Lung (tissue), 12 donors: ENCODE measurements around the gene RPL26. TPM values are rescaled to one million over a fixed set of nuclear protein-coding genes. Genes with fewer than 3 reads are reported as not detected.

Experiments used
- ATAC-seq: fragments of 200-7000 bp; cut with Tn5 transposase; one replicate; pipeline ENCODE4 v1.9.1; 2020; ENCODE audit warnings: moderate number of reproducible peaks; ENCODE audit not compliant: insufficient read depth, low FRiP score
- DNase-seq, 3 donors: peaks; one replicate each; pipeline ENCODE4 v3.0.0-alpha.2; 2013 to 2017
- H3K27ac ChIP-seq, 2 donors: one replicate each; pipeline ENCODE4 v1.5.1; 2013; ENCODE audit warnings: mild to moderate bottlenecking in 2 of 2, moderate library complexity in 2 of 2, control low read depth in 1 of 2, inconsistent platforms in 1 of 2, low read depth in 1 of 2, low read length in 1 of 2
- H3K27me3 ChIP-seq, 3 donors: one replicate each; pipeline ENCODE4 v1.5.1; 2013; ENCODE audit warnings: low read length in 2 of 3; ENCODE audit not compliant: control insufficient read depth in 3 of 3, insufficient read depth in 3 of 3
- H3K36me3 ChIP-seq, 4 donors: one replicate each; pipeline ENCODE4 v1.5.1; 2013; ENCODE audit warnings: low read length in 4 of 4, mild to moderate bottlenecking in 1 of 4, moderate library complexity in 1 of 4; ENCODE audit not compliant: control insufficient read depth in 4 of 4, insufficient read depth in 4 of 4
- H3K4me1 ChIP-seq, 5 donors: one replicate each; pipeline ENCODE4 v1.5.1; 2013; ENCODE audit warnings: low read length in 5 of 5, mild to moderate bottlenecking in 2 of 5, moderate library complexity in 1 of 5; ENCODE audit not compliant: control insufficient read depth in 5 of 5, insufficient read depth in 5 of 5
- H3K4me3 ChIP-seq: one replicate; pipeline ENCODE4 v1.5.1; 2013; ENCODE audit warnings: mild to moderate bottlenecking, control low read depth, moderate library complexity
- H3K9ac ChIP-seq, 2 donors: one replicate each; pipeline ENCODE4 v1.5.1; 2013; ENCODE audit warnings: low read length in 2 of 2, control low read depth in 1 of 2; ENCODE audit not compliant: insufficient read depth in 1 of 2
- H3K9me3 ChIP-seq, 4 donors: one replicate each; pipeline ENCODE4 v1.5.1; 2013; ENCODE audit warnings: low read length in 3 of 4, mild to moderate bottlenecking in 1 of 4, moderate library complexity in 1 of 4; ENCODE audit not compliant: control insufficient read depth in 4 of 4, insufficient read depth in 3 of 4
- WGBS, 2 donors: extraction: QIAGEN DNeasy Blood & Tissue Kit; methylation state at CpG; one replicate each; pipeline ENCODE4 v1.1.7; 2013; 5-methylcytosine and 5-hydroxymethylcytosine counted together
- polyA plus RNA-seq, 2 donors: library from polyadenylated mRNA; stranded (reverse); fragments of 200-250 nt; gene quantifications; one replicate each; pipeline ENCODE4 v1.2.1, GENCODE V29; 2013
- total RNA-seq, 2 donors: library from RNA; depleted of rRNA in 1 of 2; stranded (reverse); fragments of >200 nt in 1 of 2; gene quantifications; one replicate each; pipeline ENCODE4 v1.2.1, GENCODE V29; 2014 to 2021
- TF ChIP-seq, protein P1 (sequence below): IDR thresholded peaks from 2 replicates; pipeline ENCODE4 v1.5.1; 2012; ENCODE audit warnings: mild to moderate bottlenecking; ENCODE audit errors: control extremely low read depth, extremely low read depth
- donor health status: control.
- donor health status: control.
- donor health status: Bipolar disorder and iron deficiency.
- donor health status: healthy.
- donor health status: DM: yes; HTN: yes; CAD: no.

Gene RPL26
- total and polyA plus RNA-seq, 4 donors, result 1,016 to 2,820 (median 2,607) TPM

DNA sequence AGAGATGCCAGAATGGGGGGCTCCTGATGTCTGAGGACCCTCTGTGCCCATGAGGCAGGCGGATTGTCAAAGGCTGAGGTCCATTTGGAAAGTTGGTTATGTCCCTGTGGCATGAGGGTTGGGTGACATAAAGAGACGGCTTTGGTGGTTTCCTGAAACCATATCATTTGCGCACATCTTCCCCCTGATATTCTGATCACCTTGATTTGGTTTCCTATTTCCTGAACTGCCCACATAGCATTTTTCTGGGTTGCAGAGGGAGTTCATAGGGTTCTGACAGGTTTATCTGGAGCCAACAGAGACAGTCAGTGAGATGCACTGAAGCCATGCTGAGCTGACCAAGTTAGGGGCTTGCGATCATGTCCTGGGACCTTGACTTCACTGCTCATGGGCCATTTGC is 30.3 kb upstream of the RPL26 start:
- DNase-seq (no peak), ATAC-seq (no peak)
- Histone ChIP-seq H3K9me3 (no peaks in the 10 kb centered on the region), H3K4me3 (no peak overlapping the region), H3K27me3 (peaks cover 0 to 4% (median 0%) of the 10 kb centered on the region in 3 donors), H3K9ac (no peak overlapping the region), H3K27ac (no peak overlapping the region), H3K36me3 (no peaks in the 10 kb centered on the region), H3K4me1 (peaks cover 0 to 3% (median 0%) of the 10 kb centered on the region in 5 donors)
- 40 to 74% methylated on average over 4 of the region's 4 CpGs for WGBS, 2 donors
- TF ChIP-seq, protein P1, sequence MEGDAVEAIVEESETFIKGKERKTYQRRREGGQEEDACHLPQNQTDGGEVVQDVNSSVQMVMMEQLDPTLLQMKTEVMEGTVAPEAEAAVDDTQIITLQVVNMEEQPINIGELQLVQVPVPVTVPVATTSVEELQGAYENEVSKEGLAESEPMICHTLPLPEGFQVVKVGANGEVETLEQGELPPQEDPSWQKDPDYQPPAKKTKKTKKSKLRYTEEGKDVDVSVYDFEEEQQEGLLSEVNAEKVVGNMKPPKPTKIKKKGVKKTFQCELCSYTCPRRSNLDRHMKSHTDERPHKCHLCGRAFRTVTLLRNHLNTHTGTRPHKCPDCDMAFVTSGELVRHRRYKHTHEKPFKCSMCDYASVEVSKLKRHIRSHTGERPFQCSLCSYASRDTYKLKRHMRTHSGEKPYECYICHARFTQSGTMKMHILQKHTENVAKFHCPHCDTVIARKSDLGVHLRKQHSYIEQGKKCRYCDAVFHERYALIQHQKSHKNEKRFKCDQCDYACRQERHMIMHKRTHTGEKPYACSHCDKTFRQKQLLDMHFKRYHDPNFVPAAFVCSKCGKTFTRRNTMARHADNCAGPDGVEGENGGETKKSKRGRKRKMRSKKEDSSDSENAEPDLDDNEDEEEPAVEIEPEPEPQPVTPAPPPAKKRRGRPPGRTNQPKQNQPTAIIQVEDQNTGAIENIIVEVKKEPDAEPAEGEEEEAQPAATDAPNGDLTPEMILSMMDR, result no peak

- Histone ChIP-seq H3K4me3 (no peak overlapping the region), H3K4me1 (no peaks in the 10 kb centered on the region), H3K27me3 (peaks cover 0 to 4% (median 0%) of the 10 kb centered on the region in 3 donors), H3K9me3 (no peaks in the 10 kb centered on the region), H3K9ac (no peak overlapping the region), H3K27ac (no peak overlapping the region), H3K36me3 (no peaks in the 10 kb centered on the region)
- TF ChIP-seq, protein P1, result no peak
- DNase-seq (no peak), ATAC-seq (no peak)
- 79 to 82% methylated on average over 5 of the region's 5 CpGs for WGBS, 2 donors
These were observed 29.1 kb upstream of the RPL26 start for GRCh38 chr17:8412089-8412488.

- no peak overlapping the region for H3K9ac ChIP-seq
- no peaks in the 10 kb centered on the region for H3K27me3 ChIP-seq
- 84 to 88% methylated on average over 1 of the region's 1 CpG for WGBS, 2 donors
- no peaks in the 10 kb centered on the region for H3K36me3 ChIP-seq
- DNase-seq, result no peak
- H3K27ac ChIP-seq, result no peak overlapping the region
- H3K4me1 ChIP-seq, result no peaks in the 10 kb centered on the region
- TF ChIP-seq, protein P1, result no peak
- H3K9me3 ChIP-seq, result no peaks in the 10 kb centered on the region
- ATAC-seq, result no peak
- H3K4me3 ChIP-seq, result no peak overlapping the region
These were observed 27.9 kb upstream of the RPL26 start for GRCh38 chr17:8410883-8411238.
